HG03521 (cell line): ENCODE results near the gene DPYSL3.

Source experiments
- ATAC-seq: cut with Tn5 transposase; IDR thresholded peaks from one replicate; pipeline ENCODE4 v1.9.1; 2021; ENCODE audit warnings: mild to moderate bottlenecking, moderate library complexity; ENCODE audit not compliant: unreplicated experiment

DPYSL3 gene

GRCh38 chr5:147474140-147474539, 35.7 kb downstream of the DPYSL3 start:
- no peak for ATAC-seq

- no peak for ATAC-seq
Observed at GRCh38 chr5:147472664-147473475, 37.0 kb downstream of the DPYSL3 start.

GRCh38 chr5:147467973-147468508, 41.8 kb downstream of the DPYSL3 start:
- no peak for ATAC-seq

GRCh38 chr5:147466360-147466980, 43.4 kb downstream of the DPYSL3 start:
- no peak for ATAC-seq

GRCh38 chr5:147465747-147466146, 44.1 kb downstream of the DPYSL3 start:
- ATAC-seq = no peak

- ATAC-seq = no peak
Observed at GRCh38 chr5:147464211-147464610, 45.7 kb downstream of the DPYSL3 start.

GRCh38 chr5:147461915-147462314, 48.0 kb downstream of the DPYSL3 start:
- ATAC-seq = no peak

- no peak for ATAC-seq
Observed at GRCh38 chr5:147460380-147460779, 49.5 kb downstream of the DPYSL3 start.

- ATAC-seq = no peak
Observed at GRCh38 chr5:147458581-147458980, 51.3 kb downstream of the DPYSL3 start.

- ATAC-seq = no peak
Observed at GRCh38 chr5:147455822-147456450, 53.9 kb downstream of the DPYSL3 start.

GRCh38 chr5:147454996-147455677, 54.7 kb downstream of the DPYSL3 start:
- peak; percentile 29 for ATAC-seq

GRCh38 chr5:147453875-147454814, 55.7 kb downstream of the DPYSL3 start:
- peak; percentile 64 for ATAC-seq

GRCh38 chr5:147452165-147452811, 57.6 kb downstream of the DPYSL3 start:
- ATAC-seq = no peak

- no peak for ATAC-seq
Observed at GRCh38 chr5:147451193-147451592, 58.7 kb downstream of the DPYSL3 start.

GRCh38 chr5:147450606-147451005, 59.3 kb downstream of the DPYSL3 start:
- no peak for ATAC-seq

- no peak for ATAC-seq
Observed at GRCh38 chr5:147448766-147449165, 61.1 kb downstream of the DPYSL3 start.

- ATAC-seq = no peak
Observed at GRCh38 chr5:147446523-147446922, 63.3 kb downstream of the DPYSL3 start.

GRCh38 chr5:147445917-147446316, 64.0 kb downstream of the DPYSL3 start:
- no peak for ATAC-seq

- no peak for ATAC-seq
Observed at GRCh38 chr5:147445090-147445489, 64.8 kb downstream of the DPYSL3 start.

GRCh38 chr5:147442224-147442623, 67.6 kb downstream of the DPYSL3 start:
- ATAC-seq = no peak
